Stimulated activated CD4-positive, alpha-beta T cell treated with anti-CD3 and anti-CD28 coated beads, Interleukin-2, amount 100 ng/mL, for 4 hours (primary cell): ENCODE data around the gene CKB.
A peak's percentile ranks its signal among the peaks of the same experiment; 100 is the strongest.

ENCODE experiments used
- DNase-seq: peaks from one replicate; pipeline ENCODE4 v3.0.0-alpha.2; 2020; ENCODE audit warnings: low read depth

Gene CKB

GRCh38 chr14:103549361-103550311 lies 27.0 kb upstream of the CKB start:
- DNase-seq: no peak

GRCh38 chr14:103548463-103549351 lies 26.1 kb upstream of the CKB start:
- DNase-seq: no peak

- no peak for DNase-seq
Observed at GRCh38 chr14:103547941-103548462, 25.4 kb upstream of the CKB start.

- no peak for DNase-seq
Observed at GRCh38 chr14:103547455-103547940, 24.9 kb upstream of the CKB start.

- peak; percentile 56 for DNase-seq
Observed at GRCh38 chr14:103546652-103547454, 24.2 kb upstream of the CKB start.

GRCh38 chr14:103545915-103546651 lies 23.5 kb upstream of the CKB start:
- DNase-seq: no peak

GRCh38 chr14:103545219-103545914 lies 22.7 kb upstream of the CKB start:
- DNase-seq: no peak

GRCh38 chr14:103544388-103545218 lies 22.0 kb upstream of the CKB start:
- no peak for DNase-seq

GRCh38 chr14:103543721-103544387 lies 21.2 kb upstream of the CKB start:
- no peak for DNase-seq

GRCh38 chr14:103543140-103543539 lies 20.5 kb upstream of the CKB start:
- no peak for DNase-seq

GRCh38 chr14:103542605-103543088 lies 20.0 kb upstream of the CKB start:
- DNase-seq: no peak

GRCh38 chr14:103541709-103542604 lies 19.3 kb upstream of the CKB start:
- DNase-seq: no peak

GRCh38 chr14:103540821-103541708 lies 18.4 kb upstream of the CKB start:
- DNase-seq: no peak

- no peak for DNase-seq
Observed at GRCh38 chr14:103539056-103539825, 16.6 kb upstream of the CKB start.

GRCh38 chr14:103538291-103539055 lies 15.8 kb upstream of the CKB start:
- no peak for DNase-seq
